Aorta (tissue), 5 donors: ENCODE measurements around the gene ALX4. TPM values are rescaled to one million over a fixed set of nuclear protein-coding genes. Genes with fewer than 3 reads are reported as not detected.

Experiments used
- ATAC-seq: fragments of 200-7000 bp; cut with Tn5 transposase; one replicate; pipeline ENCODE4 v1.9.1; 2022; ENCODE audit warnings: moderate library complexity; ENCODE audit not compliant: low FRiP score
- DNase-seq, 2 donors: peaks; one replicate each; pipeline ENCODE4 v3.0.0-alpha.2; 2020
- H3K27ac ChIP-seq, 2 donors: one replicate each; pipeline ENCODE4 v1.5.1; 2013; ENCODE audit warnings: low read length in 2 of 2, mild to moderate bottlenecking in 2 of 2, moderate library complexity in 2 of 2, control low read depth in 1 of 2, inconsistent platforms in 1 of 2, low read depth in 1 of 2
- H3K27me3 ChIP-seq, 2 donors: one replicate each; pipeline ENCODE4 v1.6.1; 2013; ENCODE audit warnings: control low read depth in 1 of 2, low read length in 1 of 2, mild to moderate bottlenecking in 1 of 2, moderate library complexity in 1 of 2; ENCODE audit not compliant: insufficient read depth in 2 of 2, control insufficient read depth in 1 of 2
- H3K36me3 ChIP-seq, 2 donors: one replicate each; pipeline ENCODE4 v1.6.1; 2013; ENCODE audit warnings: control low read depth in 1 of 2, low read length in 1 of 2, mild to moderate bottlenecking in 1 of 2; ENCODE audit not compliant: insufficient read depth in 2 of 2, control insufficient read depth in 1 of 2
- H3K4me1 ChIP-seq, 2 donors: one replicate each; pipeline ENCODE4 v1.6.1; 2013; ENCODE audit warnings: low read length in 2 of 2, control low read depth in 1 of 2, mild to moderate bottlenecking in 1 of 2, moderate library complexity in 1 of 2; ENCODE audit not compliant: insufficient read depth in 2 of 2, control insufficient read depth in 1 of 2
- H3K4me3 ChIP-seq, 2 donors: one replicate each; pipeline ENCODE4 v1.5.1; 2013; ENCODE audit warnings: low read length in 2 of 2, control low read depth in 1 of 2, mild to moderate bottlenecking in 1 of 2
- H3K9me3 ChIP-seq: one replicate; pipeline ENCODE4 v1.6.1; 2013; ENCODE audit warnings: mild to moderate bottlenecking, low read length; ENCODE audit not compliant: control insufficient read depth
- WGBS, 2 donors: extraction: QIAGEN DNeasy Blood & Tissue Kit; methylation state at CpG; one replicate each; pipeline ENCODE4 v1.1.7; 2013; 5-methylcytosine and 5-hydroxymethylcytosine counted together
- intact Hi-C, 2 donors: fragments of 100-400 bp; cut with DNase I; formaldehyde crosslinking; loops; one replicate each; pipeline versions ENCODE4 v1.14.2 to v1.15.0; 2022
- polyA plus RNA-seq, 2 donors: library from polyadenylated mRNA; stranded (reverse); fragments of 200-250 nt; gene quantifications; one replicate each; pipeline ENCODE4 v1.2.3, GENCODE V29; 2013
- total RNA-seq, 2 donors: library from RNA; stranded (reverse); fragmentation: NEBNext Ultra II Directional; extraction: Animal tissue kit (Norgen Biotek cat#: 25700); gene quantifications; one replicate each; pipeline ENCODE4 v1.2.1, GENCODE V29; 2021
- donor health status: healthy with polysubstance abuse.
- donor health status: Bipolar disorder and iron deficiency.
- donor health status: DM: no; HTN: no; CAD: no.
- donor health status: DM: no; HTN: no; CAD: no.
- donor health status: DM: yes; HTN: yes; CAD: no.

The ALX4 gene
- total and polyA plus RNA-seq, 4 donors, result 0.06 to 0.13 TPM; not detected in 2

- no peaks in the 10 kb centered on the region for H3K4me1 ChIP-seq
- WGBS, 2 donors, result 83 to 89% methylated on average over 18 to 20 of the region's 20 CpGs
- no peaks in the 10 kb centered on the region for H3K27me3 ChIP-seq
- no peak overlapping the region for H3K4me3 ChIP-seq
- no peaks in the 10 kb centered on the region for H3K9me3 ChIP-seq
- H3K36me3 ChIP-seq, result no peaks in the 10 kb centered on the region
- ATAC-seq, result no peak
- intact Hi-C loops, result no loop called here
- DNase-seq, result no peak
- H3K27ac ChIP-seq, result no peak overlapping the region
Observed at GRCh38 chr11:44301564-44302271, 8.2 kb downstream of the ALX4 start.

- Histone ChIP-seq H3K4me3 (no peak overlapping the region), H3K4me1 (no peaks in the 10 kb centered on the region), H3K27me3 (no peaks in the 10 kb centered on the region), H3K9me3 (no peaks in the 10 kb centered on the region), H3K27ac (no peak overlapping the region), H3K36me3 (no peaks in the 10 kb centered on the region)
- WGBS, 2 donors, result 89 to 92% methylated on average over 6 of the region's 6 CpGs
- DNase-seq, result no peak
- no peak for ATAC-seq
- intact Hi-C loops, result no loop called here
Observed at GRCh38 chr11:44300844-44301563, 8.9 kb downstream of the ALX4 start.

- 82 to 89% methylated on average over 2 of the region's 2 CpGs for WGBS, 2 donors
- no peaks in the 10 kb centered on the region for H3K36me3 ChIP-seq
- DNase-seq, result no peak
- H3K9me3 ChIP-seq, result no peaks in the 10 kb centered on the region
- no peak overlapping the region for H3K27ac ChIP-seq
- H3K27me3 ChIP-seq, result no peaks in the 10 kb centered on the region
- H3K4me1 ChIP-seq, result no peaks in the 10 kb centered on the region
- intact Hi-C loops, result no loop called here
- no peak for ATAC-seq
- H3K4me3 ChIP-seq, result no peak overlapping the region
Observed at GRCh38 chr11:44298862-44299261, 11.1 kb downstream of the ALX4 start.

- Histone ChIP-seq H3K27me3 (no peaks in the 10 kb centered on the region), H3K9me3 (no peaks in the 10 kb centered on the region), H3K36me3 (no peaks in the 10 kb centered on the region), H3K4me3 (no peak overlapping the region), H3K4me1 (no peaks in the 10 kb centered on the region), H3K27ac (no peak overlapping the region)
- WGBS, 2 donors, result 29 to 46% methylated on average over 4 of the region's 4 CpGs
- DNase-seq (no peak), ATAC-seq (no peak)
- intact Hi-C loops, result no loop called here
Observed at GRCh38 chr11:44290208-44290607, 19.7 kb downstream of the ALX4 start.

GRCh38 chr11:44288133-44288526 lies 21.8 kb downstream of the ALX4 start:
- Histone ChIP-seq H3K4me1 (no peaks in the 10 kb centered on the region), H3K27me3 (no peaks in the 10 kb centered on the region), H3K27ac (no peak overlapping the region), H3K4me3 (no peak overlapping the region), H3K9me3 (no peaks in the 10 kb centered on the region), H3K36me3 (no peaks in the 10 kb centered on the region)
- ATAC-seq (no peak), DNase-seq (no peak)
- intact Hi-C loops, result loop anchor here in 1 of 2 donors (5.0 to 10.0 kb wide), 2 partner anchors 153 to 176 kb away; no protein-coding TSS in a partner anchor
- WGBS, 2 donors, result 93 to 94% methylated on average over 3 of the region's 3 CpGs

- intact Hi-C loops, result loop anchor here (1.0 to 10.0 kb wide), 3 partner anchors 152 to 251 kb away; no protein-coding TSS in a partner anchor
- DNase-seq (no peak), ATAC-seq (no peak)
- no peaks in the 10 kb centered on the region for H3K27me3 ChIP-seq
- H3K4me1 ChIP-seq, result no peaks in the 10 kb centered on the region
- no peak overlapping the region for H3K4me3 ChIP-seq
- 83 to 90% methylated on average over 11 of the region's 11 CpGs for WGBS, 2 donors
- no peaks in the 10 kb centered on the region for H3K9me3 ChIP-seq
- H3K36me3 ChIP-seq, result no peaks in the 10 kb centered on the region
- H3K27ac ChIP-seq, result no peak overlapping the region
Observed at GRCh38 chr11:44286911-44287310, 23.0 kb downstream of the ALX4 start.

GRCh38 chr11:44286268-44286880 lies 23.6 kb downstream of the ALX4 start:
- intact Hi-C loops, result loop anchor here (1.0 to 10.0 kb wide), 3 partner anchors 152 to 252 kb away; no protein-coding TSS in a partner anchor
- H3K27me3 ChIP-seq, result no peaks in the 10 kb centered on the region
- peak; percentile 76 for ATAC-seq
- DNase-seq, result peak in 1 of 2 donors; percentile 86
- 50 to 54% methylated on average over 10 of the region's 10 CpGs for WGBS, 2 donors
- no peaks in the 10 kb centered on the region for H3K9me3 ChIP-seq
- no peak overlapping the region for H3K4me3 ChIP-seq
- H3K27ac ChIP-seq, result no peak overlapping the region
- H3K36me3 ChIP-seq, result no peaks in the 10 kb centered on the region
- H3K4me1 ChIP-seq, result no peaks in the 10 kb centered on the region

GRCh38 chr11:44285756-44286155 lies 24.2 kb downstream of the ALX4 start:
- ATAC-seq (no peak), DNase-seq (no peak)
- 69 to 83% methylated on average over 2 of the region's 2 CpGs for WGBS, 2 donors
- intact Hi-C loops, result loop anchor here (1.0 to 10.0 kb wide), 3 partner anchors 151 to 253 kb away; no protein-coding TSS in a partner anchor
- Histone ChIP-seq H3K4me1 (no peaks in the 10 kb centered on the region), H3K4me3 (no peak overlapping the region), H3K27ac (no peak overlapping the region), H3K27me3 (no peaks in the 10 kb centered on the region), H3K9me3 (no peaks in the 10 kb centered on the region), H3K36me3 (no peaks in the 10 kb centered on the region)
